OCI-LY7 (cell line): ENCODE results near the gene PAX7. TPM values are rescaled to one million over a fixed set of nuclear protein-coding genes. Genes with fewer than 3 reads are reported as not detected.

ENCODE experiments used
- BruUV-seq: library from RNA; stranded (reverse); fragments of 400-500 nt; replicated peaks from 2 replicates; lab custom pipeline; 2021; lab: Mats Ljungman, UMichigan
- CTCF ChIA-PET: fragments of 300-600 bp; sonication (Branson Sonifier 250); formaldehyde crosslinking; loops from one replicate; lab custom pipeline; 2022; ENCODE audit warnings: antibody characterized with exemption; ENCODE audit not compliant: unreplicated experiment; lab: Charles Lee
- POLR2A ChIA-PET: fragments of 300-600 bp; sonication (Branson Sonifier 250); formaldehyde crosslinking; loops from one replicate; lab custom pipeline; 2022; ENCODE audit warnings: antibody characterized with exemption; lab: Charles Lee
- DNase-seq: peaks from one replicate; pipeline ENCODE4 v3.0.0-alpha.2; 2015; ENCODE audit warnings: low spot score
- H2AFZ ChIP-seq: fragments of 200-600 bp; sonication (generic), shearing (Covaris generic); 2 replicates; pipeline ENCODE4 v1.6.1; 2014; ENCODE audit warnings: mild to moderate bottlenecking, antibody characterized with exemption, low read length, moderate library complexity
- H3K27ac ChIP-seq: fragments of 200-600 bp; sonication (generic); 2 replicates; pipeline ENCODE4 v1.5.1; 2014; ENCODE audit warnings: mixed run types, low read depth, mild to moderate bottlenecking, moderate library complexity, low read length, inconsistent platforms; ENCODE audit not compliant: poor library complexity, severe bottlenecking
- H3K36me3 ChIP-seq: fragments of 200-600 bp; sonication (generic); 2 replicates; pipeline ENCODE4 v1.6.1; 2014; ENCODE audit warnings: mild to moderate bottlenecking, antibody characterized with exemption, low read length, moderate library complexity, mixed read lengths; ENCODE audit not compliant: insufficient read depth
- H3K4me1 ChIP-seq: fragments of 200-600 bp; sonication (generic); 2 replicates; pipeline ENCODE4 v1.5.1; 2014; ENCODE audit warnings: mild to moderate bottlenecking, low read length; ENCODE audit not compliant: insufficient read depth, poor library complexity, severe bottlenecking
- H3K4me2 ChIP-seq: fragments of 200-600 bp; sonication (generic); 2 replicates; pipeline ENCODE4 v1.6.1; 2014; ENCODE audit warnings: mild to moderate bottlenecking, low read length
- H3K4me3 ChIP-seq: fragments of 200-600 bp; sonication (generic); 2 replicates; pipeline ENCODE4 v1.5.1; 2014; ENCODE audit warnings: mild to moderate bottlenecking, low read depth, low read length; ENCODE audit not compliant: poor library complexity, severe bottlenecking
- H3K79me2 ChIP-seq: fragments of 200-600 bp; sonication (generic); 2 replicates; pipeline ENCODE4 v1.6.1; 2016; ENCODE audit warnings: low read depth, mild to moderate bottlenecking, low read length, moderate library complexity, mixed read lengths; ENCODE audit not compliant: insufficient read depth
- H3K9me2 ChIP-seq: fragments of 200-600 bp; sonication (generic); 2 replicates; pipeline ENCODE4 v1.6.1; 2016; ENCODE audit warnings: mild to moderate bottlenecking, low read length, mixed read lengths; ENCODE audit not compliant: insufficient read depth
- H3K9me3 ChIP-seq: fragments of 200-600 bp; sonication (generic); 2 replicates; pipeline ENCODE4 v1.6.1; 2014; ENCODE audit warnings: mild to moderate bottlenecking, mixed run types, low read length, mixed read lengths
- H4K20me1 ChIP-seq: fragments of 200-600 bp; sonication (generic); 2 replicates; pipeline ENCODE4 v1.6.1; 2014; ENCODE audit warnings: mild to moderate bottlenecking, antibody characterized with exemption, low read length, moderate library complexity, mixed read lengths; ENCODE audit not compliant: insufficient read depth
- CTCF ChIP-seq: fragments of 200-600 bp; sonication (generic); conservative IDR thresholded peaks from 2 replicates; pipeline ENCODE4 v1.5.1; 2014; ENCODE audit warnings: mild to moderate bottlenecking, antibody characterized with exemption, low read length, moderate library complexity, mixed read lengths
- EZH2phosphoT487 ChIP-seq: fragments of 200-600 bp; sonication (generic); IDR thresholded peaks from 2 replicates; pipeline ENCODE4 v1.6.1; 2018; ENCODE audit warnings: low read depth, borderline replicate concordance, mild to moderate bottlenecking, mixed run types, antibody characterized with exemption, low read length, moderate library complexity, mixed read lengths
- intact Hi-C: fragments of 100-400 bp; cut with micrococcal nuclease; formaldehyde crosslinking; loops from one replicate; pipeline ENCODE4 v1.10.0; 2022; ENCODE audit not compliant: unreplicated experiment
- total RNA-seq, 2 experiments: library from RNA; depleted of rRNA in 1 of 2; stranded (reverse); fragments of >200 nt in 1 of 2; shearing (Covaris generic) in 1 of 2; gene quantifications; 2 replicates each; pipeline ENCODE4 v1.2.3, GENCODE V29; 2014 to 2022

PAX7 gene
- total RNA-seq, 2 experiments from 2014 or later: not detected

GRCh38 chr1:18661404-18662285, 31.0 kb downstream of the PAX7 start:
- no TSS peak for BruUV-seq
- no peaks in the 10 kb centered on the region for H3K79me2 ChIP-seq
- H3K4me1 ChIP-seq: peaks cover 23% of the 10 kb centered on the region
- ChIA-PET POLR2A (interaction anchor here (0.6 kb wide), 1 partner anchor 246 kb away, joined by 3 read pairs; no protein-coding TSS in a partner anchor), CTCF (no interaction called here)
- TF ChIP-seq CTCF (no peak), EZH2phosphoT487 (no peak)
- no peaks in the 10 kb centered on the region for H3K9me2 ChIP-seq
- intact Hi-C loops: no loop called here
- H3K27ac ChIP-seq: no peak overlapping the region
- H3K9me3 ChIP-seq: no peaks in the 10 kb centered on the region
- DNase-seq: no peak
- no peak overlapping the region for H3K4me2 ChIP-seq
- no peak overlapping the region for H3K4me3 ChIP-seq
- H4K20me1 ChIP-seq: no peaks in the 10 kb centered on the region
- H2AFZ ChIP-seq: no peak overlapping the region
- H3K36me3 ChIP-seq: no peaks in the 10 kb centered on the region

- TF ChIP-seq EZH2phosphoT487 (no peak), CTCF (no peak)
- Histone ChIP-seq H3K9me2 (no peaks in the 10 kb centered on the region), H3K79me2 (no peaks in the 10 kb centered on the region), H4K20me1 (no peaks in the 10 kb centered on the region), H3K27ac (no peak overlapping the region), H3K4me3 (no peak overlapping the region), H3K9me3 (no peaks in the 10 kb centered on the region), H3K4me1 (peaks cover 28% of the 10 kb centered on the region), H3K36me3 (no peaks in the 10 kb centered on the region), H3K4me2 (no peak overlapping the region), H2AFZ (no peak overlapping the region)
- DNase-seq: no peak
- intact Hi-C loops: no loop called here
- ChIA-PET CTCF (no interaction called here), POLR2A (interaction anchor here (0.6 to 0.7 kb wide), 2 partner anchors 13 to 246 kb away, joined by 3 read pairs; no protein-coding TSS in a partner anchor)
- BruUV-seq: no TSS peak
Measured at GRCh38 chr1:18662286-18662639, 31.6 kb downstream of the PAX7 start.
